ENCODE measurements around the gene PLK2. TPM values are rescaled to one million over a fixed set of nuclear protein-coding genes. Genes with fewer than 3 reads are reported as not detected.

The PLK2 gene
- total and polyA plus RNA-seq, 2 of the 8 experiments (the other 6 are each of a cell fraction or from before 2014, with no cell fraction given), result 5.8 to 20.6 TPM

DNA sequence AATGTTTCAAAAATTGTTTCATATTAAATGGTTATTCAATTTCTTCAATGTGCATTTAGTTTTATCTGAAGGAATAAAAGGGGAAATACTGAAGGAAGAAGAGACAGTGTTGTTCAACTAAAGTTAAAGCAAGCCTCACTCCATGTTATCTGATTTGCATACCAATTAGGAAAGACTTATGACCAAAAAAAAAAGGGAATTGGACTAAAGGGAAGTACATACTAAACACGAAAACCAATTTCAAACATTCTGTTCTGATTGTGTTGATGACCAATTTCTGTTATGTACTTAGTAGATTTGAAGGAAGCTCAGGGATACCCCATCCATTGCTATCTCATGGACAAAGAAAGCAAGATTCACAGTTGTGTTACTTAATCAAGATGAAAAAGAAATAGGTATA is 26.4 kb upstream of the PLK2 start:
- H3K23me2 ChIP-seq (ENCODE audit: low read depth, low read length), result no peaks in the 10 kb centered on the region
- no peak overlapping the region for H3K14ac ChIP-seq (ENCODE audit: insufficient read length)
- no peak overlapping the region for H2BK12ac ChIP-seq (ENCODE audit: low read depth, low read length)
- H3K18ac ChIP-seq (ENCODE audit: extremely low read depth, low read length), result no peak overlapping the region
- no peaks in the 10 kb centered on the region for H3K27me3 ChIP-seq (replicated peaks in 1 of 4; ENCODE audit: control insufficient read depth in 3 of 4, extremely low read depth in 1 of 4, insufficient read depth in 3 of 4, low read length in 3 of 4)
- H3K4me3 ChIP-seq (ENCODE audit: extremely low read depth in 1 of 4, insufficient read depth in 2 of 4, low read depth in 3 of 4, low read length in 4 of 4), result no peak overlapping the region
- ChIA-PET CTCF (ENCODE audit: partially characterized antibody) (interaction anchor here (1.1 to 4.6 kb wide), 4 partner anchors 8 to 364 kb away, joined by 3 to 30 read pairs (median 8); no protein-coding TSS in a partner anchor), POLR2A (ENCODE audit: partially characterized antibody) (no interaction called here)
- peaks cover 2 to 11% (median 5%) of the 10 kb centered on the region in 4 experiments; a peak in 6 of 7 replicates for H3K4me1 ChIP-seq (replicated peaks in 1 of 4; ENCODE audit: control insufficient read depth in 3 of 4, insufficient read depth in 4 of 4, low read length in 3 of 4)
- H2BK15ac ChIP-seq (ENCODE audit: low read length), result no peak overlapping the region
- FAIRE-seq (no peak), DNase-seq (ENCODE audit: low read depth in 1 of 2, low spot score in 2 of 2) (no peak)
- H2AFZ ChIP-seq (ENCODE audit: low read length), result no peak overlapping the region
- no peaks in the 10 kb centered on the region for H3K79me1 ChIP-seq (ENCODE audit: low read depth, low read length)
- no peaks in the 10 kb centered on the region for H3K9me3 ChIP-seq (ENCODE audit: insufficient read depth in 2 of 2, low read depth in 1 of 2, low read length in 1 of 2)
- WGBS, 2 experiments (ENCODE audit: extremely low coverage in 1 of 2, insufficient coverage in 1 of 2, insufficient read length in 1 of 2, insufficient replicate concordance in 2 of 2, low coverage in 1 of 2, low lambda C conversion rate in 2 of 2, missing lambda C conversion rate in 1 of 2), result 90% methylated on average over 1 of the region's 1 CpG; no CpG with 5 or more reads in 1 of the 2 experiments
- H3K27ac ChIP-seq (ENCODE audit: low read depth, low read length), result no peak overlapping the region
- H3K4ac ChIP-seq (replicated peaks; ENCODE audit: insufficient read length, low read depth, low read length), result no peak overlapping the region
- H2BK120ac ChIP-seq (replicated peaks; ENCODE audit: low read depth, low read length), result no peak overlapping the region
- no peaks in the 10 kb centered on the region for H4K20me1 ChIP-seq (replicated peaks in 1 of 2; ENCODE audit: control insufficient read depth in 1 of 2, insufficient read depth in 2 of 2, low read length in 2 of 2)
- no peak overlapping the region for H4K5ac ChIP-seq (ENCODE audit: insufficient read length, low read depth, low read length)
- TF ChIP-seq MAFK (IDR thresholded peaks at IDR 0.05; ENCODE audit: low read depth, low read length) (no peak), RAD21 (IDR thresholded peaks at IDR 0.05 in 1 of 2, conservative IDR thresholded peaks at IDR 0.05 in 1 of 2; ENCODE audit: low read depth in 2 of 2, low read length in 2 of 2) (no peak)
- no peak overlapping the region for H2BK5ac ChIP-seq (ENCODE audit: low read depth, low read length)
- H4K8ac ChIP-seq (ENCODE audit: extremely low read depth, insufficient read depth, low read length), result no peak overlapping the region
- H3K4me2 ChIP-seq (ENCODE audit: insufficient read depth in 1 of 2, low read depth in 2 of 2, low read length in 2 of 2), result no peak overlapping the region
- H3K56ac ChIP-seq (replicated peaks; ENCODE audit: insufficient read length, low read depth, low read length), result no peak overlapping the region
- no peaks in the 10 kb centered on the region for H3K36me3 ChIP-seq (ENCODE audit: control insufficient read depth in 2 of 4, insufficient read depth in 4 of 4, low read length in 3 of 4)
- no peak overlapping the region for H2AK5ac ChIP-seq (ENCODE audit: low read depth, low read length)
- H3K23ac ChIP-seq (ENCODE audit: insufficient read length), result no peak overlapping the region
- no peak overlapping the region for H4K91ac ChIP-seq (replicated peaks; ENCODE audit: insufficient read length, low read length)
- H3K9ac ChIP-seq (replicated peaks in 1 of 4; ENCODE audit: extremely low read depth in 1 of 4, low read depth in 3 of 4, low read length in 3 of 4), result no peak overlapping the region
- no peaks in the 10 kb centered on the region for H3K79me2 ChIP-seq (ENCODE audit: control insufficient read depth in 1 of 2, insufficient read depth in 2 of 2, low read length in 2 of 2)
- no peak overlapping the region for H2BK20ac ChIP-seq (ENCODE audit: low read length)
